H1 (cell line): ENCODE measurements around the gene MAPK13. TPM values are rescaled to one million over a fixed set of nuclear protein-coding genes. Genes with fewer than 3 reads are reported as not detected.

Experiments
- CTCF ChIA-PET: fragments of 300-600 bp; sonication (Branson Sonifier 250); formaldehyde crosslinking; loops from one replicate; lab custom pipeline; 2021; ENCODE audit not compliant: partially characterized antibody; lab: Charles Lee
- POLR2A ChIA-PET: fragments of 300-600 bp; sonication (Branson Sonifier 250); formaldehyde crosslinking; loops from one replicate; lab custom pipeline; 2021; ENCODE audit warnings: inconsistent platforms; ENCODE audit not compliant: partially characterized antibody; lab: Charles Lee
- DNase-seq, 2 experiments: peaks; one replicate each; pipeline versions ENCODE4 v3.0.0 to v3.0.0-alpha.2; 2010 to 2022; ENCODE audit warnings: low spot score in 2 of 2, low read depth in 1 of 2, mixed read lengths in 1 of 2
- FAIRE-seq: peaks from 2 replicates; lab custom pipeline; 2011; peaks lifted over from hg19 to GRCh38; lab: Jason Lieb, UNC
- H2AFZ ChIP-seq: 2 replicates; pipeline ENCODE4 v1.8.1; 2012; ENCODE audit warnings: low read length, inconsistent platforms
- H2AK5ac ChIP-seq: 2 replicates; pipeline ENCODE4 v1.6.1; 2013; ENCODE audit warnings: low read depth, low read length
- H2BK120ac ChIP-seq: replicated peaks from 2 replicates; pipeline ENCODE3; 2013; ENCODE audit warnings: low read depth, low read length, inconsistent platforms
- H2BK12ac ChIP-seq: 2 replicates; pipeline ENCODE4 v1.6.1; 2013; ENCODE audit warnings: low read depth, low read length
- H2BK15ac ChIP-seq: 2 replicates; pipeline ENCODE4 v1.6.1; 2013; ENCODE audit warnings: low read length
- H2BK20ac ChIP-seq: 2 replicates; pipeline ENCODE4 v1.6.1; 2013; ENCODE audit warnings: low read length
- H2BK5ac ChIP-seq: 2 replicates; pipeline ENCODE4 v1.6.1; 2013; ENCODE audit warnings: low read depth, low read length
- H3K14ac ChIP-seq: 2 replicates; pipeline ENCODE4 v1.6.1; 2013; ENCODE audit warnings: inconsistent platforms; ENCODE audit not compliant: insufficient read length
- H3K18ac ChIP-seq: 2 replicates; pipeline ENCODE4 v1.6.1; 2013; ENCODE audit warnings: low read length; ENCODE audit errors: extremely low read depth
- H3K23ac ChIP-seq: 2 replicates; pipeline ENCODE4 v1.6.1; 2013; ENCODE audit warnings: inconsistent platforms; ENCODE audit not compliant: insufficient read length
- H3K23me2 ChIP-seq: 2 replicates; pipeline ENCODE4 v1.6.1; 2013; ENCODE audit warnings: low read depth, low read length
- H3K27ac ChIP-seq: 2 replicates; pipeline ENCODE4 v1.6.1; 2011; ENCODE audit warnings: low read depth, low read length, inconsistent platforms
- H3K27me3 ChIP-seq, 4 experiments: replicated peaks in 1 of 4; 1 replicate in 1 of 4; 2 replicates in 3 of 4; pipeline versions ENCODE4 v1.6.1 to v1.8.1; 2011 to 2013; ENCODE audit warnings: low read length in 3 of 4, mild to moderate bottlenecking in 3 of 4, inconsistent platforms in 2 of 4, mixed read lengths in 2 of 4, moderate library complexity in 1 of 4; ENCODE audit not compliant: control insufficient read depth in 3 of 4, insufficient read depth in 3 of 4; ENCODE audit errors: extremely low read depth in 1 of 4
- H3K36me3 ChIP-seq, 4 experiments: 2 replicates each; pipeline versions ENCODE4 v1.6.1 to v1.8.1; 2011 to 2013; ENCODE audit warnings: mild to moderate bottlenecking in 4 of 4, low read length in 3 of 4, moderate library complexity in 2 of 4, control low read depth in 1 of 4, inconsistent platforms in 1 of 4; ENCODE audit not compliant: insufficient read depth in 4 of 4, control insufficient read depth in 2 of 4
- H3K4ac ChIP-seq: replicated peaks from 2 replicates; pipeline ENCODE3; 2013; ENCODE audit warnings: low read length, low read depth, mixed read lengths, inconsistent platforms; ENCODE audit not compliant: insufficient read length
- H3K4me1 ChIP-seq, 4 experiments: replicated peaks in 1 of 4; 1 replicate in 1 of 4; 2 replicates in 3 of 4; pipeline versions ENCODE4 v1.6.1 to v1.8.1; 2011 to 2013; ENCODE audit warnings: low read length in 3 of 4, inconsistent platforms in 2 of 4, mixed read lengths in 1 of 4; ENCODE audit not compliant: insufficient read depth in 4 of 4, control insufficient read depth in 3 of 4
- H3K4me2 ChIP-seq, 2 experiments: 2 replicates each; pipeline versions ENCODE4 v1.6.1 to v1.8.1; 2011 to 2013; ENCODE audit warnings: low read depth in 2 of 2, low read length in 2 of 2, control low read depth in 1 of 2, inconsistent platforms in 1 of 2, mild to moderate bottlenecking in 1 of 2; ENCODE audit not compliant: insufficient read depth in 1 of 2
- H3K4me3 ChIP-seq, 4 experiments: fragments of 200-600, 300-600 bp in 1 of 4; sonication (generic), shearing (Covaris generic), sonication (Bioruptor Twin) in 1 of 4; 2 replicates each; pipeline versions ENCODE4 v1.5.1 to v1.8.1; 2011 to 2016; ENCODE audit warnings: low read length in 4 of 4, low read depth in 3 of 4, control low read depth in 2 of 4, inconsistent platforms in 2 of 4, mild to moderate bottlenecking in 2 of 4, mixed read lengths in 1 of 4, moderate library complexity in 1 of 4; ENCODE audit not compliant: insufficient read depth in 2 of 4; ENCODE audit errors: extremely low read depth in 1 of 4
- H3K56ac ChIP-seq: replicated peaks from 2 replicates; pipeline ENCODE3; 2013; ENCODE audit warnings: low read depth, mild to moderate bottlenecking, mixed read lengths, low read length, inconsistent platforms; ENCODE audit not compliant: insufficient read length
- H3K79me1 ChIP-seq: 2 replicates; pipeline ENCODE4 v1.6.1; 2013; ENCODE audit warnings: low read depth, low read length, control low read depth
- H3K79me2 ChIP-seq, 2 experiments: 2 replicates each; pipeline versions ENCODE4 v1.6.1 to v1.8.1; 2012 to 2013; ENCODE audit warnings: low read length in 2 of 2, mild to moderate bottlenecking in 2 of 2, inconsistent platforms in 1 of 2; ENCODE audit not compliant: insufficient read depth in 2 of 2, control insufficient read depth in 1 of 2
- H3K9ac ChIP-seq, 4 experiments: replicated peaks in 1 of 4; 1 replicate in 1 of 4; 2 replicates in 3 of 4; pipeline versions ENCODE4 v1.6.1 to v1.8.1; 2011 to 2013; ENCODE audit warnings: low read depth in 3 of 4, low read length in 3 of 4, control low read depth in 2 of 4, mild to moderate bottlenecking in 2 of 4, moderate library complexity in 2 of 4, inconsistent platforms in 1 of 4; ENCODE audit errors: extremely low read depth in 1 of 4
- H3K9me3 ChIP-seq, 2 experiments: 2 replicates each; pipeline versions ENCODE4 v1.6.1 to v1.8.1; 2012 to 2013; ENCODE audit warnings: mild to moderate bottlenecking in 2 of 2, moderate library complexity in 2 of 2, control low read depth in 1 of 2, inconsistent platforms in 1 of 2, low read depth in 1 of 2, low read length in 1 of 2, mixed read lengths in 1 of 2; ENCODE audit not compliant: insufficient read depth in 2 of 2
- H4K20me1 ChIP-seq, 2 experiments: replicated peaks in 1 of 2; 2 replicates each; pipeline versions ENCODE3 to v1.8.1; 2011 to 2013; ENCODE audit warnings: inconsistent platforms in 2 of 2, low read length in 2 of 2, mild to moderate bottlenecking in 1 of 2; ENCODE audit not compliant: insufficient read depth in 2 of 2, control insufficient read depth in 1 of 2
- H4K5ac ChIP-seq: 2 replicates; pipeline ENCODE4 v1.6.1; 2013; ENCODE audit warnings: low read length, low read depth, mixed read lengths, inconsistent platforms; ENCODE audit not compliant: insufficient read length
- H4K8ac ChIP-seq: 2 replicates; pipeline ENCODE4 v1.8.0; 2013; ENCODE audit warnings: mild to moderate bottlenecking, moderate library complexity, low read length, inconsistent platforms; ENCODE audit not compliant: insufficient read depth; ENCODE audit errors: extremely low read depth
- H4K91ac ChIP-seq: replicated peaks from 2 replicates; pipeline ENCODE3; 2013; ENCODE audit warnings: low read length, mixed read lengths, inconsistent platforms; ENCODE audit not compliant: insufficient read length
- BRCA1 ChIP-seq: IDR thresholded peaks from 2 replicates; pipeline ENCODE4 v1.6.1; 2012; ENCODE audit warnings: low read depth, low read length, improper control_type of control experiment
- GTF2F1 ChIP-seq: IDR thresholded peaks from 2 replicates; pipeline ENCODE4 v1.6.1; 2012; ENCODE audit warnings: low read depth, low read length, improper control_type of control experiment, borderline replicate concordance
- POLR2A ChIP-seq, 2 experiments: IDR thresholded peaks; 1 replicate in 1 of 2; 2 replicates in 1 of 2; pipeline ENCODE4 v1.6.1; 2011; ENCODE audit warnings: low read depth in 2 of 2, low read length in 2 of 2, mild to moderate bottlenecking in 2 of 2; ENCODE audit errors: control extremely low read depth in 1 of 2
- SRF ChIP-seq: IDR thresholded peaks from 2 replicates; pipeline ENCODE4 v1.6.1; 2011; ENCODE audit warnings: mild to moderate bottlenecking, low read depth, low read length, moderate library complexity
- TAF1 ChIP-seq: IDR thresholded peaks from 2 replicates; pipeline ENCODE4 v1.6.1; 2011; ENCODE audit warnings: mild to moderate bottlenecking, low read depth, low read length
- WGBS, 2 experiments: shearing (Covaris generic) in 1 of 2; methylation state at CpG; one replicate each; pipeline versions ENCODE4 v1.1.6 to v1.1.7; 2013 to 2015; ENCODE audit warnings: low lambda C conversion rate in 2 of 2, mixed read lengths in 2 of 2, inconsistent platforms in 1 of 2, low coverage in 1 of 2, missing lambda C conversion rate in 1 of 2; ENCODE audit not compliant: insufficient replicate concordance in 2 of 2, insufficient coverage in 1 of 2, insufficient read length in 1 of 2; ENCODE audit errors: extremely low coverage in 1 of 2, missing lambda C conversion rate in 1 of 2; 5-methylcytosine and 5-hydroxymethylcytosine counted together
- polyA plus RNA-seq, 7 experiments: library from polyadenylated mRNA; depleted of rRNA in 3 of 7; stranded (reverse) in 5 of 7; unstranded in 2 of 7; fragments of >200 nt in 5 of 7; fragments of 200-250 nt in 2 of 7; gene quantifications; 1 replicate in 5 of 7; 2 replicates in 1 of 7; 4 replicates in 1 of 7; pipeline versions ENCODE4 v1.2.1 to v1.2.3, GENCODE V29; 2011 to 2013; ENCODE audit warnings: missing spikeins in 2 of 7, mixed read lengths in 2 of 7
- total RNA-seq: library from RNA; stranded (reverse); fragmentation: NEBNext Ultra II Directional; extraction: Animal tissue kit (Norgen Biotek cat#: 25700); gene quantifications from 2 replicates; pipeline ENCODE4 v1.2.1, GENCODE V29; 2021

MAPK13 gene
- total and polyA plus RNA-seq, 2 of the 8 experiments (the other 6 are each of a cell fraction or from before 2014, with no cell fraction given): 10.1 to 14.1 TPM

GRCh38 chr6:36114798-36115408 is 15.4 kb upstream of the MAPK13 start:
- no peaks in the 10 kb centered on the region for H3K9me3 ChIP-seq
- no peak overlapping the region for H2BK20ac ChIP-seq
- no peak overlapping the region for H2AK5ac ChIP-seq
- H3K36me3 ChIP-seq: peaks cover 0 to 3% (median 0%) of the 10 kb centered on the region in 4 experiments; a peak in 3 of 8 replicates
- H2BK5ac ChIP-seq: no peak overlapping the region
- H3K4me3 ChIP-seq: no peak overlapping the region
- no peak for DNase-seq
- no peak overlapping the region for H3K4ac ChIP-seq
- H2BK120ac ChIP-seq: no peak overlapping the region
- H3K4me1 ChIP-seq: peaks cover 0 to 6% (median 1%) of the 10 kb centered on the region in 4 experiments; a peak in 4 of 7 replicates
- no peak overlapping the region for H3K27ac ChIP-seq
- H4K20me1 ChIP-seq: peaks cover 0 to 2% of the 10 kb centered on the region in 2 experiments
- H3K79me2 ChIP-seq: no peaks in the 10 kb centered on the region
- H3K79me1 ChIP-seq: no peaks in the 10 kb centered on the region
- TF ChIP-seq GTF2F1: no peak
- TF ChIP-seq POLR2A (IDR thresholded peaks at IDR 0.05; ENCODE audit: control extremely low read depth in 1 of 2, low read depth in 2 of 2, low read length in 2 of 2): no peak
- no peak for TF ChIP-seq BRCA1
- no peak for TF ChIP-seq TAF1
- TF ChIP-seq SRF: no peak
- no peak overlapping the region for H3K18ac ChIP-seq
- H3K9ac ChIP-seq: no peak overlapping the region
- no peak overlapping the region for H3K23ac ChIP-seq
- CTCF ChIA-PET: interaction anchor here (1.3 to 1.4 kb wide), 2 partner anchors 12 to 24 kb away, joined by 3 to 4 read pairs; no protein-coding TSS in a partner anchor
- H3K14ac ChIP-seq: no peak overlapping the region
- WGBS, 2 experiments: 77% methylated on average over 4 of the region's 4 CpGs; no CpG with 5 or more reads in 1 of the 2 experiments
- H2BK12ac ChIP-seq: no peak overlapping the region
- H3K56ac ChIP-seq: no peak overlapping the region
- POLR2A ChIA-PET: no interaction called here
- H2AFZ ChIP-seq: no peak overlapping the region
- H3K4me2 ChIP-seq: no peak overlapping the region
- no peaks in the 10 kb centered on the region for H3K27me3 ChIP-seq
- FAIRE-seq: no peak
- H4K8ac ChIP-seq: no peak overlapping the region
- H4K5ac ChIP-seq: no peak overlapping the region
- no peak overlapping the region for H4K91ac ChIP-seq
- no peak overlapping the region for H2BK15ac ChIP-seq
- H3K23me2 ChIP-seq: no peaks in the 10 kb centered on the region
